GM18526 (cell line): ENCODE data around the gene METTL3.
A peak's percentile ranks its signal among the peaks of the same experiment; 100 is the strongest.

ENCODE experiments used
- POLR2A ChIP-seq: IDR thresholded peaks from 3 replicates; pipeline ENCODE4 v1.6.1; 2011; ENCODE audit not compliant: insufficient read length; ENCODE audit errors: extremely low read depth

Gene METTL3

DNA sequence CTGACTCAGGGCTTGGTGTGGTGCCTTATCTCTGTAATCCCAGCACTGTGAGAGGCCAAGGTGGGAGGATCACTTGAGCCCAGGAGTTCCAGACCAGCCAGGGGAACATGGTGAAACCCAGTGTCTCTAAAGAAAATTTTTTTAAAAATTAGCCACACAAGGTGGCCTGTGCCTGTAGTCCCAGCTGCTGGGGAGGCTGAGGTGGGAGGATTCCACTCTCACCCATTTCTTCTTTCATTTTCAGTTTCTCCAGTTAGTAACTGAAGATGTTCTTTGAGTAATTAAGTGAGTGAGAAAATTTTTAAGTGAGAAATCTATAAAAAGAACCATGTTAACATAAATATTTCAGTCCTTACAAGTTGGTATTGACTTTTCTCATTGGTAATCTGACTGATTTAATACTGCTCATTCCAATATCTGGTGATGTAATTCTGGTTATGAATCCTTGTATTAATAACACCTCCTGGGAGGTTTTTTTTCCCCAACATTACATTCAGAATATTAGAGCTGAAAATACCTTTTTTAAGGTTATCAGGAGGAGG lies 6.1 kb downstream of the METTL3 start:
- no peak for TF ChIP-seq POLR2A

DNA sequence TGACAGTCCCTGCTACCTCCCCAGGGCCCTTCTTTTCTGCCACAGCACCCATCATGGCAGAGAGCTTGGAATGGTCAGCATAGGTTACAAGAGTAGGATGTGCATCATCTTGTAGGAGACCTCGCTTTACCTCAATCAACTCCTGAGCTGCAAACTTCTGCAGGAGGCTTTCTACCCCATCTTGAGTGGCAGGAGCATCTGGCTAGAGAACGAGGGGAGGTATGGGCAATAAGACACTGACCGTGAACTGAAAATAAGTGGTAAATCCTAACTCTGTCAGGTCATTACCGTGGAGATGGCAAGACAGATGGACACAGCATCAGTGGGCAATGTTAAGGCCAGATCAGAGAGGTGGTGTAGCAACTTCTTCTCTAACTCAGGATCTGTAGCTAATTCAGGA lies 7.8 kb downstream of the METTL3 start:
- TF ChIP-seq POLR2A, result no peak

GRCh38 chr14:21501568-21501967 lies 9.6 kb downstream of the METTL3 start:
- no peak for TF ChIP-seq POLR2A

DNA sequence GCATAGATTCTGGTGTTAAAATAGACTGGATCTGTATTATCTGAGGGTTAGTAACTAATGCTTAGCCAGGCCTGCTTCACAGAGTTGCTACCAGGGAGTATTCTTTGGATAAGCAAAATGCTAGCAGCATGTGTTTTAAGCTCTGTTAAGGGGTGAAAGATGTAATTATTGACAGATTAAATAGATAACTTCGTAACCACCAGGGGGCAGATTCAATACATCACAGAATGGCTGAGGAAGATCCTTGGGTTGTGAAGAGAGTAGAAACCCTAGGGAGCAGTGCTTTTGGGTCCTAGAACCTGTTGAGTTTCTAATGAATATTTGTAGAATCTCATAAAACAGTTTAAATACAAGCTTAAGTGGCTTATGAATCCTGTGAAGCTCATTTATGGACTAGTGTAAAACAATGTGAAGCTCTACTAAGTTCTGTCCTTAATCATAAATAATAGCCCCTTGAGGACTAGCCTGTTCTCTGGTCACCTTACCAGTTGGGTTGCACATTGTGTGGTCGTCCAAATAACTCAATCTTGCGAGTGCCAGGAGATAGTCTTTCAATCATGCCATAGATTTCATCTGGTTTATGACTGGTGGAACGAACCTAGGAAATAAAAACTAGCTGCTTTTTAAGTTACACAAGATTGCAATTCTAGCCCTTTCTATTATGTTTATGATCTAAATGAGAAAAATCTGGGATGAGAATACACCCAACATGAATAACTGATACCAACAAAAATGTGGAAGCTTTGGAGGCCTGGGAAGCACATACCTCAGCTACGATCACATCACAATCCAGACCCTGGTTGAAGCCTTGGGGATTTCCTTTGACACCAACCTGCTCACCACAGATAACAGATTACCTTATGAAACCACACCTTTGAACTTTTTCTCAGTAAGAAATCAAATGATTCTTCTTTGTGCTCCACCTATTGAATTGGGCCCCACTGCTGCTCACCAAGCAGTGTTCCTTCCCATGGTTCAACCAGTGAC lies 12.3 kb downstream of the METTL3 start:
- no peak for TF ChIP-seq POLR2A

DNA sequence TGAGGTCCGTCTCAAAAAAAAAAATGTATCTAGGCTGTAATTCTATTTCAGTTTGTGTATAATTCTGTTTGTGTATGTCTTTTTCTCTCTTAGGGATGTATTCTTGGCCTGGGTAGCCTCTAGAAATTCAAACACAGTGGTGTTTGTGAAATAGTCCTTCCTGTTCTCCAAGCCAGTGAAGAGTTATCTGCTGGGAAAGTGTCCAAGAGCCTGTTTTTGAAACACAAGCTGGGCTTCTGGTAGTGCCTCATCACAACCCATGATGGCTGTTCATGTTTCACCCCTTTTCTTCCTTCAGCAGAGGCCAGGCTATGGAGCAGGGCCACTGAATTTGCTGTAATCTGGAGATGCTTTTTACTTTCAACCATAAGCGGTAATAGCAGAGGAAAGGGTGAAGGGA lies 14.7 kb downstream of the METTL3 start:
- TF ChIP-seq POLR2A, result no peak

GRCh38 chr14:21494902-21495762 lies 16.0 kb downstream of the METTL3 start:
- no peak for TF ChIP-seq POLR2A

DNA sequence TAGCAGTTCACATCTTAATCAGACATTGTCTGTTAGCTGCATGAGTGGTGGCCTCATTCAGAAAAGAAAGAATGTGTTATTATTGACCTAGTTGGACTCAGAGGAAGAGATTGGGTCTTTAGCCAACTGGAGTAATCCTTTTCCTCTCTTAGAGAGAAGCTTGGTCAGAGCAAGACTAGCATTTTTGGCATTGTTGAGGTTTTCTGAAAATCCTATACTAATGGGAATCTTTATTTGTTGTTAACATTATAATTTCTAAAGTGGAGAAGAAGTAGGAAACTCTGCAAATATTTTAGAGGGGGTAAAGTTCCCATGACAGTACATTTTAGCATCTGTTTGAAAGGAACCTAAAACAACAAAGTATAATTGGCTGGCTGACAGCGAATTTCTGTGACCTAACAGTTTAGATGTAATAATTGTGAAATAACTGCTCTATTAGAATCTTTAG lies 24.5 kb downstream of the METTL3 start:
- no peak for TF ChIP-seq POLR2A

GRCh38 chr14:21476925-21477681 lies 34.0 kb downstream of the METTL3 start, which contains the start of the genes RAB2B and TOX4:
TSS of gene RAB2B (minus strand) at chr14:21476959. CDS start at chr14:21476872, 87 bp downstream.
TSS of gene TOX4 (plus strand) at chr14:21477195. CDS start at chr14:21477279, 84 bp downstream.
- TF ChIP-seq POLR2A, result peak; percentile 81

- no peak for TF ChIP-seq POLR2A
These were observed 34.6 kb downstream of the METTL3 start for GRCh38 chr14:21476523-21476924.

- no peak for TF ChIP-seq POLR2A
These were observed 35.2 kb downstream of the METTL3 start for GRCh38 chr14:21475767-21476522.

GRCh38 chr14:21467616-21468015 lies 43.5 kb downstream of the METTL3 start:
- no peak for TF ChIP-seq POLR2A

DNA sequence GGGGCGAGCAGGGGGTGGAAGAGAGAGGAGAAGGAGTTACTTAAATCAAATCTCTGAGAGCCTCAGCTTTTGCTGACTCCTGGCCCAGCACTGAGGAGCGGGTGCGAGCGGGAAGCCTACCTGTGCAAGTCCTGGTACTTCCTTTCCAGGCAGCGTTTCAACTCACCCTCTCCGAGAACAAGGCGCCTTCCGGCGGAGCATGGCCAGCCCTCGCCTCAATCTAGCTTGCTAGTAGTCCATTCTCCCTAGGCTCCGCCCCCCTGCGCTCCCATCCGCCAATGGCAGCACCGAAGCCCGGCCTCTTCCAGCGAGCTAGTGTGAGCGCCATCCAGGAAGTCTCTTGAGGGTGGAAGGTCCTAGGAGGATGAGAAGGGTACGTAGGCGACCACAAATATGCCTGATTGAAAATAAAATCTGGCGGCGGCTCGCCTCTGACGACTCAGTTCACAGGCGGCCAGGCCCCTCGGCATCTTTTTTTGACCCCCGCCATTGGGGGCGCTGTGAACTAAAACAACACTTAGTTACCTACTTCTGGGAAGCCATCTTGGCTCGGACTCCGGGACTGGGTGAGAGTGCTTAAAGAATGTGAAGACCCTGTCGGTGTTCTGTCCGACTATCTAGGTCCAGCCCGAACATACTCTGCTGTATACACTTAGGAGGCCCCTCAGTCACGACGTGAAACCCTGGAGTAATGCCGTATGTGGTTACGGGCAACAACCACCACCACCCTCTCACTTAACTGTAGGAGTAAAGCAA lies 55.0 kb downstream of the METTL3 start, which contains the start of gene CHD8:
TSS of gene CHD8 (minus strand) at position 212 of the 756 bp plus-strand sequence. CDS start 24,480 bp downstream, outside the sequence.
- TF ChIP-seq POLR2A, result peak; percentile 88

DNA sequence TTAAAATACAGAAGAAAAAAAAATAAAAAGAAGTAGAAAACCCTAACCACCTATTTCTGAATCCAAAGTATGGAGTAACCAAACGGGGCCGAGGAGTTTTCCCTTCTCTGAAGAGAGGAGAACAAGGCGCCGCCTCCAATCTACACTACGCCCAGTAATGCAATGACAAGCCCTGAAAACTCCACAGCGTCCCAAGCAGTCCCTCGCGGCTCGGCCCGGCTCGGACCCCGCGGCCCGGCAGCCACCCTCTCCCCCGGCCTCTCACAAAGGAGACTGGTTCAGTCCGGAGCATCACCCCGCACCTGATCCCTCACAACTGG lies 55.6 kb downstream of the METTL3 start:
- TF ChIP-seq POLR2A, result no peak
